ENCODE results near the gene GOLGA5.

GRCh38 chr14:92755495-92755894, 38.6 kb upstream of the GOLGA5 start:
- TF ChIP-seq EZH2phosphoT487 (IDR thresholded peaks at IDR 0.05; ENCODE audit: borderline replicate concordance, low read length) (no peak), CTCF (conservative IDR thresholded peaks at IDR 0.05; ENCODE audit: low read depth, low read length) (no peak), EZH2 (IDR thresholded peaks at IDR 0.05; ENCODE audit: low read length, unreplicated experiment) (no peak)

All from PC-3 (cell line).